Activated CD4-positive, alpha-beta T cell treated with anti-CD3 and anti-CD28 coated beads for 36 hours (primary cell): ENCODE measurements around the gene CD5L. TPM values are rescaled to one million over a fixed set of nuclear protein-coding genes. Genes with fewer than 3 reads are reported as not detected.

ENCODE experiments used
- ATAC-seq: fragments of 200-7000 bp; cut with Tn5 transposase; one replicate; pipeline ENCODE4 v1.10.0; 2021; ENCODE audit warnings: mild to moderate bottlenecking, moderate library complexity
- CTCF ChIA-PET: fragments of 350-600 bp; sonication (Branson Sonifier 250); formaldehyde crosslinking; loops from one replicate; lab custom pipeline; 2021; ENCODE audit warnings: antibody characterized with exemption; lab: Charles Lee
- POLR2A ChIA-PET: fragments of 350-600 bp; sonication (Branson Sonifier 250); formaldehyde crosslinking; loops from one replicate; lab custom pipeline; 2021; ENCODE audit warnings: antibody characterized with exemption, inconsistent platforms; lab: Charles Lee
- DNase-seq: peaks from one replicate; pipeline ENCODE4 v3.0.0-alpha.2; 2020
- H3K27ac Mint-ChIP-seq: one replicate; pipeline ENCODE4 v1.8.0; 2021; ENCODE audit warnings: mixed read lengths
- H3K27me3 Mint-ChIP-seq: one replicate; pipeline ENCODE4 v1.8.0; 2021; ENCODE audit warnings: mixed read lengths
- H3K36me3 Mint-ChIP-seq: one replicate; pipeline ENCODE4 v1.8.0; 2021; ENCODE audit warnings: low read depth, mixed read lengths
- H3K4me1 Mint-ChIP-seq: one replicate; pipeline ENCODE4 v1.8.0; 2021; ENCODE audit warnings: mixed read lengths
- H3K4me3 Mint-ChIP-seq: one replicate; pipeline ENCODE4 v1.8.0; 2021; ENCODE audit warnings: mild to moderate bottlenecking, moderate library complexity, mixed read lengths
- H3K9me3 Mint-ChIP-seq: one replicate; pipeline ENCODE4 v1.8.0; 2021; ENCODE audit warnings: low read depth, mixed read lengths
- intact Hi-C, 2 experiments: fragments of 100-400 bp; cut with DNase I in 1 of 2; cut with micrococcal nuclease in 1 of 2; formaldehyde crosslinking; loops; one replicate each; pipeline versions ENCODE4 v1.14.2 to v1.15.1; 2022 to 2024; cut with DNase I, micrococcal nuclease
- total RNA-seq, 2 experiments: library from RNA; stranded (reverse); gene quantifications; one replicate each; pipeline ENCODE4 v1.2.3, GENCODE V29; 2021

Gene CD5L
- total RNA-seq, 2 experiments from 2014 or later: not detected

- no peaks in the 10 kb centered on the region for H3K36me3 Mint-ChIP-seq
- H3K9me3 Mint-ChIP-seq: no peaks in the 10 kb centered on the region
- ChIA-PET CTCF (no interaction called here), POLR2A (no interaction called here)
- intact Hi-C loops: no loop called here
- no peak overlapping the region for H3K4me3 Mint-ChIP-seq
- peaks cover 9% of the 10 kb centered on the region for H3K27me3 Mint-ChIP-seq
- H3K27ac Mint-ChIP-seq: no peak overlapping the region
- ATAC-seq (no peak), DNase-seq (no peak)
- H3K4me1 Mint-ChIP-seq: no peaks in the 10 kb centered on the region
Observed at GRCh38 chr1:157806431-157807149, 35.0 kb downstream of the CD5L start.

- no peak for ATAC-seq
- Mint-ChIP-seq H3K27me3 (peaks cover 7% of the 10 kb centered on the region), H3K9me3 (no peaks in the 10 kb centered on the region), H3K36me3 (no peaks in the 10 kb centered on the region), H3K27ac (no peak overlapping the region), H3K4me1 (no peaks in the 10 kb centered on the region), H3K4me3 (no peak overlapping the region)
- POLR2A ChIA-PET: no interaction called here
- intact Hi-C loops: no loop called here
- no peak for DNase-seq
- CTCF ChIA-PET: no interaction called here
Observed at GRCh38 chr1:157803851-157804250, 37.8 kb downstream of the CD5L start.

GRCh38 chr1:157799996-157800395, 41.6 kb downstream of the CD5L start:
- no peaks in the 10 kb centered on the region for H3K27me3 Mint-ChIP-seq
- no peaks in the 10 kb centered on the region for H3K9me3 Mint-ChIP-seq
- no peak for ATAC-seq
- DNase-seq: no peak
- no peak overlapping the region for H3K27ac Mint-ChIP-seq
- H3K36me3 Mint-ChIP-seq: no peaks in the 10 kb centered on the region
- no peak overlapping the region for H3K4me3 Mint-ChIP-seq
- H3K4me1 Mint-ChIP-seq: no peaks in the 10 kb centered on the region
- CTCF ChIA-PET: no interaction called here
- POLR2A ChIA-PET: no interaction called here
- intact Hi-C loops: no loop called here

GRCh38 chr1:157798211-157798610, 43.4 kb downstream of the CD5L start:
- Mint-ChIP-seq H3K9me3 (peaks cover 5% of the 10 kb centered on the region), H3K4me3 (no peak overlapping the region), H3K4me1 (no peaks in the 10 kb centered on the region), H3K27ac (no peak overlapping the region), H3K27me3 (no peaks in the 10 kb centered on the region), H3K36me3 (no peaks in the 10 kb centered on the region)
- ChIA-PET POLR2A (no interaction called here), CTCF (no interaction called here)
- intact Hi-C loops: no loop called here
- ATAC-seq: no peak
- no peak for DNase-seq

- H3K27me3 Mint-ChIP-seq: peaks cover 8% of the 10 kb centered on the region
- no peak for DNase-seq
- POLR2A ChIA-PET: no interaction called here
- no peaks in the 10 kb centered on the region for H3K9me3 Mint-ChIP-seq
- ATAC-seq: no peak
- H3K36me3 Mint-ChIP-seq: no peaks in the 10 kb centered on the region
- intact Hi-C loops: no loop called here
- CTCF ChIA-PET: no interaction called here
- peaks cover 7% of the 10 kb centered on the region for H3K4me1 Mint-ChIP-seq
- no peak overlapping the region for H3K27ac Mint-ChIP-seq
- H3K4me3 Mint-ChIP-seq: no peak overlapping the region
Observed at GRCh38 chr1:157785248-157785647, 56.4 kb downstream of the CD5L start.

GRCh38 chr1:157784801-157785200, 56.8 kb downstream of the CD5L start:
- POLR2A ChIA-PET: no interaction called here
- peaks cover 7% of the 10 kb centered on the region for H3K4me1 Mint-ChIP-seq
- ATAC-seq (no peak), DNase-seq (no peak)
- peaks cover 8% of the 10 kb centered on the region for H3K27me3 Mint-ChIP-seq
- no peaks in the 10 kb centered on the region for H3K9me3 Mint-ChIP-seq
- H3K27ac Mint-ChIP-seq: no peak overlapping the region
- H3K4me3 Mint-ChIP-seq: no peak overlapping the region
- CTCF ChIA-PET: no interaction called here
- intact Hi-C loops: no loop called here
- no peaks in the 10 kb centered on the region for H3K36me3 Mint-ChIP-seq

GRCh38 chr1:157782931-157783330, 58.7 kb downstream of the CD5L start:
- ChIA-PET CTCF (interaction anchor here (0.7 kb wide), 1 partner anchor 34 kb away, joined by 3 read pairs; no protein-coding TSS in a partner anchor), POLR2A (no interaction called here)
- no peaks in the 10 kb centered on the region for H3K36me3 Mint-ChIP-seq
- ATAC-seq (no peak), DNase-seq (no peak)
- no peak overlapping the region for H3K4me3 Mint-ChIP-seq
- no peak overlapping the region for H3K27ac Mint-ChIP-seq
- peaks cover 7% of the 10 kb centered on the region for H3K4me1 Mint-ChIP-seq
- no peaks in the 10 kb centered on the region for H3K9me3 Mint-ChIP-seq
- H3K27me3 Mint-ChIP-seq: peaks cover 8% of the 10 kb centered on the region
- intact Hi-C loops: no loop called here

GRCh38 chr1:157781048-157781447, 60.6 kb downstream of the CD5L start:
- H3K36me3 Mint-ChIP-seq: no peaks in the 10 kb centered on the region
- POLR2A ChIA-PET: no interaction called here
- peak; percentile 36 for ATAC-seq

More at GRCh38 chr1:157781048-157781447, 60.6 kb downstream of the CD5L start:
- intact Hi-C loops: no loop called here
- no peak overlapping the region for H3K4me3 Mint-ChIP-seq
- H3K27me3 Mint-ChIP-seq: peaks cover 8% of the 10 kb centered on the region
- CTCF ChIA-PET: no interaction called here
- no peaks in the 10 kb centered on the region for H3K9me3 Mint-ChIP-seq
- H3K4me1 Mint-ChIP-seq: peaks cover 7% of the 10 kb centered on the region
- H3K27ac Mint-ChIP-seq: no peak overlapping the region
- no peak for DNase-seq

Other genes with a start within 250 kb of the CD5L start
- gene FCRL4, start 243.7 kb downstream of the CD5L start, total RNA-seq: not detected
- gene FCRL3, start 141.0 kb downstream of the CD5L start, total RNA-seq: 1 to 10 TPM; 1.1 to 1.2 TPM
- not detected for gene FCRL2, start 64.7 kb downstream of the CD5L start, total RNA-seq
- gene FCRL1, start 21.7 kb downstream of the CD5L start, total RNA-seq: not detected
- under 1 TPM; 0.21 to 0.25 TPM for gene KIRREL1, start 151.8 kb upstream of the CD5L start, total RNA-seq